GM08714 (cell line): ENCODE measurements around the gene ALOX15B.

ENCODE experiments used
- H3K4me3 ChIP-seq: fragments of 200-500 bp; sonication (Bioruptor generic); 2 replicates; pipeline ENCODE4 v1.5.1; 2014; ENCODE audit warnings: mild to moderate bottlenecking, low read length, inconsistent platforms
- ZNF274 ChIP-seq: IDR thresholded peaks from 2 replicates; pipeline ENCODE4 v1.6.1; 2012; ENCODE audit warnings: mild to moderate bottlenecking, low read depth, low read length

Gene ALOX15B

DNA sequence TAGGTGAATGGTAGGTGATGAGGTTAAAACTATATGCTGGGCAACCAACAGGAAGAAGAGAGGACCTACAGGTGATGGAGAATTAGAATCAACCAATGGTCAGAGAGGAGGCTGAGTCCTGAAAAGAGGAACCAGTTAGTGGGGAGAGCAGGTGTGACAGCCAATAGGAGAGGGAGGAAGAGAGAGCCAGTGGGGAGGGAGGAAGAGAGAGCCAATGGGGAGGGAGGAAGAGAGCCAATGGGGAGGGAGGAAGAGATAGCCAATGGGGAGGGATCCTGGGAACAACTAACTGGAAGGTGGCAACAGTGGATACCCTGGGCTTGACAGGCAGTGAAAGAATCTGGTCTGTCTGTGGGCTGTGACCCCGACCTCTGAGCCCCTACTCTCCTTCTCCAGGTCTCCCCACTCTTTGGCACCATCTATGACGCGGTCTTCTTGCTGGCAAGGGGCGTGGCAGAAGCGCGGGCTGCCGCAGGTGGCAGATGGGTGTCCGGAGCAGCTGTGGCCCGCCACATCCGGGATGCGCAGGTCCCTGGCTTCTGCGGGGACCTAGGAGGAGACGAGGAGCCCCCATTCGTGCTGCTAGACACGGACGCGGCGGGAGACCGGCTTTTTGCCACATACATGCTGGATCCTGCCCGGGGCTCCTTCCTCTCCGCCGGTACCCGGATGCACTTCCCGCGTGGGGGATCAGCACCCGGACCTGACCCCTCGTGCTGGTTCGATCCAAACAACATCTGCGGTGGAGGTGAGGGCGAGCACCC is 32.7 kb upstream of the ALOX15B start:
- no peak for TF ChIP-seq ZNF274
- H3K4me3 ChIP-seq = no peak overlapping the region; the same call in 1 of the 2 replicates

DNA sequence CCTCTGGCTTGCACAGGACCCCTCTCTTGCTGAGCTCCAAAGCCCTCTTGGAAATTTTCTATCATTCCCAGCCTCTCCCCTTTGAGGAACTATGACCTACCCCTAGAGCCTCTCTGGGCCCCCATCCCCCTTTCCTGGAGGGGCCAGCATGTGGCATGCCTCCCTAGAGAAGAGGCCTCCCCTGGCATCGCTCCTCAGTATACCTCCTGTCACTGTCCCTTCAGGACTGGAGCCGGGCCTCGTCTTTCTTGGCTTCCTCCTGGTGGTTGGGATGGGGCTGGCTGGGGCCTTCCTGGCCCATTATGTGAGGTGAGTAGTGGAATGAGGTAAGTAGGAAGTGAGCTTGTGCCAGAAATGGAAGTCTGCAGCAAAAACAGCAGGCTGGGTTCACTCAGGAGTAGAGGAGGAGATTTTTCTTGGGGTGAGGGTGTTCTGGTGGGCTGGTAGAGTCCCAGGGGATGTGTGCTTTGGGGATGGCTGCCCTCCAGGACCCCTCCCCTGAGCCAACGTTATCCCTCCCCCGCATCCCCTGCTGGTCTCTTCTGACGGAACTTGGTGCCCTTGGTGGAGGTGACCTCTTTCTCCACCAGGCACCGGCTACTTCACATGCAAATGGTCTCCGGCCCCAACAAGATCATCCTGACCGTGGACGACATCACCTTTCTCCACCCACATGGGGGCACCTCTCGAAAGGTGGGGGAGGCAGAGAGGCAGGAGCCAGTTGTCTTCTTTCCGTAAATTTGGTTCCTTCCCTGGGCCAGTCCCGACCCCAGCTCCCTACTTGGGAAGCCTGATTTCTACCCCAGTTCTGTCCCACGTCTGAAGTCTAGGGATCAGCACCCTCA is 31.8 kb upstream of the ALOX15B start:
- TF ChIP-seq ZNF274 = no peak
- no peak overlapping the region for H3K4me3 ChIP-seq

GRCh38 chr17:8007836-8008235 is 31.0 kb upstream of the ALOX15B start:
- no peak overlapping the region for H3K4me3 ChIP-seq
- no peak for TF ChIP-seq ZNF274

DNA sequence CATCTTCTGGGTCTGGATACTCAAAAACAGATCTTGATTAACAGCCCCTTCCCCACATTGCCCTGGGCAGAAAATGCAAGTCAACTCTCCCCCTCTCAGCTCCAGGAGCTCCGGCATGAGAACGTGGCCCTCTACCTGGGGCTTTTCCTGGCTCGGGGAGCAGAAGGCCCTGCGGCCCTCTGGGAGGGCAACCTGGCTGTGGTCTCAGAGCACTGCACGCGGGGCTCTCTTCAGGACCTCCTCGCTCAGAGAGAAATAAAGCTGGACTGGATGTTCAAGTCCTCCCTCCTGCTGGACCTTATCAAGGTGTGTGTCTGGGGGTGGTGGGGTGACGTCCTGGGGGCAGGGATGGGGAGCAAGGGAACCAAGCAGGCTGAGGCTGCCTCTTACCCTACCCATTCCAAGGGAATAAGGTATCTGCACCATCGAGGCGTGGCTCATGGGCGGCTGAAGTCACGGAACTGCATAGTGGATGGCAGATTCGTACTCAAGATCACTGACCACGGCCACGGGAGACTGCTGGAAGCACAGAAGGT is 26.7 kb upstream of the ALOX15B start:
- TF ChIP-seq ZNF274 = no peak
- H3K4me3 ChIP-seq = no peak overlapping the region

DNA sequence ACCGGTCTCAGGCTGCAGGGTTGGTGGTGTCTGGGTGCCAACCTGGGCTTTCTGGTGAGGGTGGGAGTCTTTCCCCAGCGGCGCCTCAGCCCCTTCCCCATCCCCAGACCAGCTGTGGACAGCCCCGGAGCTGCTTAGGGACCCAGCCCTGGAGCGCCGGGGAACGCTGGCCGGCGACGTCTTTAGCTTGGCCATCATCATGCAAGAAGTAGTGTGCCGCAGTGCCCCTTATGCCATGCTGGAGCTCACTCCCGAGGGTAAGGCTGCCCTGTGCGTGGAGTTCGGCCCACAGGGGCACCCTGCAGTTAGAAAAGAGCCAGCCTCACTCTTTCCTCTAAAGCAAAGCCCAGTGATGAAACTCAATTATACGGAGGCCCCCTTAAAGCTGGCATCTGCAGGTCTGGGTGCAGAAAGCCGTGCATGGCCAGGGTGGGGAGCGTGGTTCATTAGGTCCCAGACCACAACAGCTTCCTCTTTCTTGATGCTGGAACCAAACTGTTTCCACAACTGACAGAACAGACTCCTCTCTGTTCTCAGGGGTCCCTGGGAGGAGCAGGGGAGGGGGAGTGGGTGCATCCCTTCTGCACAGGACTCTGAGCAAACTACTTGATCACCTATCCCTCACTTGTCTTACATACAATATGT is 25.7 kb upstream of the ALOX15B start:
- no peak for TF ChIP-seq ZNF274
- no peak overlapping the region for H3K4me3 ChIP-seq

GRCh38 chr17:8013731-8014557 is 24.9 kb upstream of the ALOX15B start:
- TF ChIP-seq ZNF274 = no peak
- no peak overlapping the region for H3K4me3 ChIP-seq

DNA sequence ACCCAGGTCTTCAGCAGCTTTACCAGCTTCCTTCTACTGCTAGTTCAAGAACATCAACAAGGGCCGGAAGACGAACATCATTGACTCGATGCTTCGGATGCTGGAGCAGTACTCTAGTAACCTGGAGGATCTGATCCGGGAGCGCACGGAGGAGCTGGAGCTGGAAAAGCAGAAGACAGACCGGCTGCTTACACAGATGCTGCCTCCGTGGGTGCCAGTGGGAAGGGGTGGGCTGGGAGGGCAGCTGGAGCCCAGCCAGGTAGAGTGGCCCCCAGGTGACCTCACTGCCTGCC is 24.4 kb upstream of the ALOX15B start:
- no peak overlapping the region for H3K4me3 ChIP-seq
- TF ChIP-seq ZNF274 = no peak

GRCh38 chr17:8015236-8015956 is 23.5 kb upstream of the ALOX15B start:
- TF ChIP-seq ZNF274 = no peak
- H3K4me3 ChIP-seq = no peak overlapping the region

GRCh38 chr17:8015957-8016631 is 22.8 kb upstream of the ALOX15B start:
- H3K4me3 ChIP-seq = no peak overlapping the region
- no peak for TF ChIP-seq ZNF274

DNA sequence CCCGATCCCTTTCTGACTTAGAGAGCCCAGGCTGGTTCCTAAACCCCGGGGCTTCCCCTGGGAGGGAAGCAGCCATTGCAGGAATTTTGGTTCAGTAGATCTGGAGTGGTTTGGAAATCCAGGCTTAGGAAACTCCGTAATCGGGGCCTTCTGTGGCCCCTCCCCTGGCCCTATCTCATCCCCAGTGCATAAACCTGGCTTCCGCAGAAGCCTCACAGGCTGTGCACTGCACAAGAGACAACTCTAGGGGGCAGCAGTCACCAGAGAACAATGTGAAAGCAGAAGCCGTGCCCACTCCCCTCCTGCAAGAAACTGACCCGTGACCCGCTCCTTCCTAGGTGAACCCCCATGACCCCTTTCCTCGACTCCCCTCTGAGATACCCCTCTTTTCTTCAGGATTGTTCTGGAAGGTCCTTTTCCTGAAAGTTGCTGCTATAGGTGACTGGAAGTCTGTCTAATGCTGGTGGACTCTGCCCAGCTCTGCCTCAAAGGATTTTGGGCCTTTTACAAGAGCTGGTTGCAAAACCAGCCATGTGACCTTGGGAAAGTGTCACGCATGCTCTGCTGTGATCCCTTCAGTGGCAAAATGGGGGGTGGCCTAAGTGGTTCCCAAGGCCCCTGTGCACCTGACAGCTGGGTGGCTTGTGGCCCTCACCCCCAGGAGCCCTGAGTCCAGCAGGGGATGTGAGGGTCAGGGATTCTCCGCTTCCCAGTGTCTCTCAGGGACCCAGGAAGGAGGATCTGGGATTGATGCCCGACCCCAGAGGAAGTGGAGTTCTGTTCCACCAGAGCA is 22.0 kb upstream of the ALOX15B start:
- no peak overlapping the region for H3K4me3 ChIP-seq

DNA sequence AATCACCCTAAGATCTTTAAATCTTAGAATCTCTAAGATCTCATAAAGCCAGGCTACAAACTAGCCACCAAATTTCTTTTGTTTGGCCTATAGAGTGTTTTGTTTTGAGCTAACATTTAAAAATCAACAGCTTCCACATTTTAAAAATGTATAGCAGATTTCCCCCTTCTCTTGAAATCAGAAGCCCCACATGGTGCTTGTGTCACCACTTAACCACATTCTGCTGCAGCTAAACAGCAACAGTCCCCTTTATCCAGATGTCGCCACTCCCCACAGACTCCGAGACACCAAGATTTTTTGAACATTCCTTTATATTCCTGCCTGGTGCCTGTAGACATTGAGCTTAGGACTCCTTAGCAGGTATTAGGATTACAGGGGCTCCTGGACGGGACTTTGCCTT is 20.4 kb upstream of the ALOX15B start:
- TF ChIP-seq ZNF274 = no peak

More for the DNA sequence above, 22.0 kb upstream of the ALOX15B start:
- no peak for TF ChIP-seq ZNF274

DNA sequence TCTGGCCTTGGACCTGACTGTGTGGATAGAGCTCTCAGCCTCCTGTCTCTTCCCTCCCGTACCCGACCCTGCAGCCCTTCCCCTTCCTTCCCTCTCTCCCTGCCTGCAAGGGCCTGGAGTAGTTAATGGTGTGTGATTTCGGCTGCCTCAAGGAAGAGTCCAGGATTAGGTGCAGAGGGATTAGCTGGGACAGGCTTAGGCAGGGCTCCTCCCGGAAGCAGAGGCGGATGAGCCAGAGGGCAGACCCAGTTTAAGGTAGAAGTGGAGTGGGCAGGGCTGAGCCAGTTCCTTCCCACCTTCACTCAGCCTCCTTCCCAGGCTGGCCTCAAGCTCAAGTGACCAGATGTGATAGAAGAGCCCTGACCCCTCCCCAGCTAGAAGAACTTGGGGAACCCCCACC is 19.7 kb upstream of the ALOX15B start:
- no peak overlapping the region for H3K4me3 ChIP-seq
- no peak for TF ChIP-seq ZNF274

More for the DNA sequence above, 20.4 kb upstream of the ALOX15B start:
- H3K4me3 ChIP-seq = no peak overlapping the region
